ENCODE data around the gene TBXAS1. TPM values are rescaled to one million over a fixed set of nuclear protein-coding genes. Genes with fewer than 3 reads are reported as not detected.

Gene TBXAS1
- total and polyA plus RNA-seq, 2 donors (not counting 3 experiments of a cell fraction or from before 2014, with no cell fraction given): 2.1 to 4.3 TPM

DNA sequence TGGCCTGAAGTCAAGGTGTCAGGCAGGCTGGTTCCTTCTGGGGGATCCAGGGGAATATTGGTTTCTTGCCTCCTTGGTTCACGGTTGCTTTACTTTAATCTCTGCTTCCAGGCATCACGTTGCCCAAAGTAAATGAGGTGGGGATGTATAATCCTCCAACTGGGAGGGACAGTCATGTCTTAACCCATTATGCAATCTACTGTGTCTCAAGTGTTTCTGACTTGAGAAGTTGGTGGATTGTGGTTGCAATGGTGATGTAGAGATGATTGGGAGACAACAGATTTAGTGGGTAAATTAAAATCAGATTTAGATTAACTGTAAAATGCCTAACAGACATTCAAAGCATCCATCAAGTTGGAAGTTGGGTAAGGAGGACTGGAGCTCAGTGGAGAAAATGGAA is 32.7 kb downstream of the TBXAS1 start:
- CTCF ChIA-PET: no interaction called here
- Histone ChIP-seq H3K79me2 (ENCODE audit: control insufficient read depth, insufficient read depth, low read length) (no peaks in the 10 kb centered on the region), H4K20me1 (replicated peaks; ENCODE audit: control insufficient read depth, extremely low read depth, insufficient read depth, low read length) (no peaks in the 10 kb centered on the region), H3K27ac (ENCODE audit: insufficient read depth, low read depth, low read length) (no peak overlapping the region), H3K4me2 (ENCODE audit: insufficient read depth, low read length) (no peak overlapping the region), H3K4me3 (replicated peaks in 1 of 3; ENCODE audit: insufficient read depth in 1 of 3, low read depth in 1 of 3, low read length in 3 of 3) (no peak overlapping the region), H3K36me3 (ENCODE audit: control insufficient read depth in 2 of 2, extremely low read depth in 1 of 2, insufficient read depth in 2 of 2, low read length in 2 of 2) (no peaks in the 10 kb centered on the region), H3K9ac (replicated peaks; ENCODE audit: extremely low read depth, insufficient read depth, low read length) (no peak overlapping the region), H3K4me1 (ENCODE audit: control insufficient read depth, extremely low read depth, insufficient read depth, low read length) (no peaks in the 10 kb centered on the region), H3K9me1 (replicated peaks; ENCODE audit: control insufficient read depth, extremely low read depth, insufficient read depth, low read length) (no peaks in the 10 kb centered on the region), H3K27me3 (ENCODE audit: control insufficient read depth in 2 of 2, insufficient read depth in 2 of 2, low read length in 2 of 2) (peaks cover 2 to 13% of the 10 kb centered on the region in 2 experiments), H2AFZ (ENCODE audit: low read depth, low read length) (no peak overlapping the region), H3K9me3 (replicated peaks; ENCODE audit: control insufficient read depth, insufficient read depth, low read length) (no peaks in the 10 kb centered on the region)
- dilution Hi-C loops (cut with MboI; ENCODE audit: extremely low pct_ligation_motif_present, low sequenced_read_pairs): no loop called here
- POLR2A ChIA-PET: no interaction called here
- no peak for FAIRE-seq
- no peak for DNase-seq (ENCODE audit: low read depth, low spot score)
- TF ChIP-seq POLR2A (IDR thresholded peaks at IDR 0.05; ENCODE audit: low read depth, low read length) (no peak), MYC (IDR thresholded peaks at IDR 0.05; ENCODE audit: low read depth, low read length) (no peak), POLR2AphosphoS5 (IDR thresholded peaks at IDR 0.05; ENCODE audit: insufficient read depth, low read depth, low read length) (no peak), FOS (IDR thresholded peaks at IDR 0.05; ENCODE audit: borderline replicate concordance, insufficient read depth, low read length) (no peak), EZH2 (IDR thresholded peaks at IDR 0.05; ENCODE audit: borderline replicate concordance, low read depth, low read length, severe bottlenecking) (no peak), GATA2 (IDR thresholded peaks at IDR 0.05; ENCODE audit: insufficient read depth, insufficient read length, low read depth, low read length) (no peak), JUN (IDR thresholded peaks at IDR 0.05; ENCODE audit: borderline replicate concordance, insufficient read depth, insufficient read length, low read depth) (no peak)
- TF ChIP-seq, protein P1, sequence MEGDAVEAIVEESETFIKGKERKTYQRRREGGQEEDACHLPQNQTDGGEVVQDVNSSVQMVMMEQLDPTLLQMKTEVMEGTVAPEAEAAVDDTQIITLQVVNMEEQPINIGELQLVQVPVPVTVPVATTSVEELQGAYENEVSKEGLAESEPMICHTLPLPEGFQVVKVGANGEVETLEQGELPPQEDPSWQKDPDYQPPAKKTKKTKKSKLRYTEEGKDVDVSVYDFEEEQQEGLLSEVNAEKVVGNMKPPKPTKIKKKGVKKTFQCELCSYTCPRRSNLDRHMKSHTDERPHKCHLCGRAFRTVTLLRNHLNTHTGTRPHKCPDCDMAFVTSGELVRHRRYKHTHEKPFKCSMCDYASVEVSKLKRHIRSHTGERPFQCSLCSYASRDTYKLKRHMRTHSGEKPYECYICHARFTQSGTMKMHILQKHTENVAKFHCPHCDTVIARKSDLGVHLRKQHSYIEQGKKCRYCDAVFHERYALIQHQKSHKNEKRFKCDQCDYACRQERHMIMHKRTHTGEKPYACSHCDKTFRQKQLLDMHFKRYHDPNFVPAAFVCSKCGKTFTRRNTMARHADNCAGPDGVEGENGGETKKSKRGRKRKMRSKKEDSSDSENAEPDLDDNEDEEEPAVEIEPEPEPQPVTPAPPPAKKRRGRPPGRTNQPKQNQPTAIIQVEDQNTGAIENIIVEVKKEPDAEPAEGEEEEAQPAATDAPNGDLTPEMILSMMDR (IDR thresholded peaks at IDR 0.05; ENCODE audit: extremely low read depth in 1 of 2, insufficient read depth in 1 of 2, low read depth in 1 of 2, low read length in 2 of 2): no peak
- TF ChIP-seq, protein P2, sequence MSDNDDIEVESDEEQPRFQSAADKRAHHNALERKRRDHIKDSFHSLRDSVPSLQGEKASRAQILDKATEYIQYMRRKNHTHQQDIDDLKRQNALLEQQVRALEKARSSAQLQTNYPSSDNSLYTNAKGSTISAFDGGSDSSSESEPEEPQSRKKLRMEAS (IDR thresholded peaks at IDR 0.05; ENCODE audit: insufficient read depth, insufficient read length): no peak
- no TSS peak for BruUV-seq (replicated peaks)
- intact Hi-C loops (cut with micrococcal nuclease): no loop called here
